GM18867 (cell line): Measurements from ENCODE around the gene UPK3A.

ENCODE experiments used
- ATAC-seq: cut with Tn5 transposase; IDR thresholded peaks from one replicate; pipeline ENCODE4 v1.9.1; 2021; ENCODE audit warnings: mild to moderate bottlenecking, moderate library complexity; ENCODE audit not compliant: unreplicated experiment

UPK3A gene

DNA sequence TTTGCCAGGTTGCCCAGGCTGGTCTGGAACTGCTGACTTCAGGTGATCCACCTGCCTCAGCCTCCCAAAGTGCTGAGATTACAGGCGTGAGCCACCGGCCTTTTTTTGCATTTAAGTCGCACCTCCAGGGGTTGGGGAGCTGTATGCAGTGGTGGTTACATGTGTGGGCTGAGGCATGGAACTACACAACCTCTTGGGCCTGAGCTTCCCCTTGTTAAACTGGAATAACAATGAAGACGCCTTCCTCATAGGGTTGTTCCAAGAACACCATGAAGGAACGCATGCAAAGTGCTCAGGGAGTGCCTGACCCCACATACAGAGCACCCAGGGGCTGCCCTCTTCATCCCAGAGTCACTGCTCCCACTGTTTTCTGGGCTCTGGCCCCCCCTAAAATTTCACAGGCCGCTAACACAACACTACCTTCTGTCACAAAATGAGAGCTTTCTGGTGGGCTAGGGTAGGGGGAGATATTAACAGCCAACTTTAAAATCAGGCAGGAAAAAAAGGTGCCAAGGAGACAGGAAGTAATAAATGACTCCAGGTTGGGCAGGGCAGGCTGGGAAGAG is 23.7 kb downstream of the UPK3A start:
- ATAC-seq = no peak

DNA sequence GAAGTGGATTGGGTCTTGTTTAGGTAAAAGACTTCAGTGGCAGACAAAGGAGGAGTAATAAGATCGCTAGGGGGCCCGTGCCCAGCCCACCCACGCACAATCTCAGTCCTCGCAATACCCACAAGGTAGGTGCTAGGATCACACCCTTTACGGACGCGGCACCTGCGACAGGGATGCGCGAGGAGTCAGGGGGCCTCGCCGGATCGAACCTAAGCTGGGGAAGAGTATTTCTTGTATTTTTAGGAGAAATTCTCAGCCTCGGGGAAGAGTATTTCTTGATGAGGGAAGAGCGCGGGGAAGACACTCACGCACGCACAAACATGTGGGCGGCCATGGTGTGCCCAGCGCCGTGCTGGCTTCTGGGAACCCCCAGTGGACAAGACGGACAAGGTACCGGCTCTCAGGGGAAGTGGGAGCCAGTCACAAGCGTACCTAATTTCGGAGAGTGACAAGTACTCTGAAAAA is 24.2 kb downstream of the UPK3A start:
- no peak for ATAC-seq

DNA sequence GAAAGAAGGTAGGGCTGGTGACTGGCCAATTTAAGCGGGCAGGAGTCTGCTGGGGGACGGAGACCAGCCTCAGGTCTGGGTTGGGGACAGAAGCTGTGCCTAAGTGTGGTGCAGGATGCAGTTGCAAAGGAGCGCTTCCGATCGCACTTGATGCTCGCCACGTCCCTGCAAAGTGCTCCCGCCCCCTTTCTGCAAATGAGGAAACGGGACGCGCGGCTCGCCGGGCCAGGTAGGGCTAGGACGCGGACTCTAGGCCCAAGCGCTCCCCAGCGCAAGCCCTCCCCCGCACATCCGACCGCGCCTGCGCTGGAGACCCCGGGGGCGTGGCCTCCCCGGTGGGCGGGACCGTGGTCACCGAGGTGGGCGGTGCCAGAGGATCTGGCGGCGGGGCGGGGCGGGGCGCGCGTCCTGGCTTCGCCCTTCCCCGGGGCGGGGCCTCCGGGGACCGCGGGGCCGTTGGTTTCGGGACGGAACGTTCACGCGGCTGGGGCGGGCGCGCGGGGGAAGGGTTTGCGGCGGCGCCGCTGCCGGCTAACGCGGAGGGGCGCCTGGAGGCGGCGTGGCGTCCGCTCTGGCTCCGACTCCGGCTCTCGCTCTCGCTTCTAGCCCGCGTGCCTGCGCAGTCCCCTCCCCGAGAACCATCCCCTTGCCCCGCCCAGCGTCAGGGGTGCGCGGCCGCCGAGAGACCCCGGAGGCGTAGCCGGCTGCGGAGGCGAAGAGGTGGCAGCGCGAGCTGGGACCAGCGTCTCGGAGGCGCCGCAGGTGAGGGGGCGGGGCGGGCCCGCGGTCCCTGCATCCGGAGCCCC is 24.9 kb downstream of the UPK3A start, which contains the start of gene FAM118A:
Gene FAM118A (plus strand): TSS at position 513 of the 806 bp plus-strand sequence. CDS start 12,446 bp downstream, outside the sequence.
- ATAC-seq = peak; percentile 82

DNA sequence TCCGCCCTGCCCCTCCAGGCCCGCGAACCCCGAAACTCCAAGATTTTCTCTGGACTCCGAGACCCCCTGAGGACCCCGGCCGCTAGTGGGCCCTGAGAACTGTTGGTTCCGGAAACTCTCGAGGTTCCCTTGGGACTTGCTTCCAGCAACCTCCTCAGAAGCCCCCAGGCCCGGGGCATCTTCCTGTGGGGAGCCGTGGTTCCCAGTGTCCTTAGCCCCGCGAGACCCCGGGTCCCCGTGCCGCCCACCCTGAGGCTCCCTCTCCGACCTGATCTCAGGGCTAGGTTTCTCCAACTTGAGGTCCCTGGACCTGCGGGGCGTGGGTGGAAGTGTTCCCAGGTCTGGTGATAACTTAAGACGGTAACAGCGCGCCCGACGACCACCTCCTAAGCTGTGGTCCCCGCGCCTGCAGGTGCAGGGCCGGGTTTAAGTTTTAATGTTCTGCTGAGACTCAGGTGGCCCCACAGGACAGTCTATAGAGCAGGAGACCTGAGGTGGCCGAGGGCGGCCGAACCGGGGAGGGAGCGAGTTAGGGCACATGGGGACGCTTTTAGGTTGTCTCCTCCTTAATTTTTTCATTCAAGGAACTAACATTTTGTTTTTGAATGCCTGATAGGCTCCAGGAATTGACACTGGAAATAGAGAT is 25.7 kb downstream of the UPK3A start:
- ATAC-seq = no peak

DNA sequence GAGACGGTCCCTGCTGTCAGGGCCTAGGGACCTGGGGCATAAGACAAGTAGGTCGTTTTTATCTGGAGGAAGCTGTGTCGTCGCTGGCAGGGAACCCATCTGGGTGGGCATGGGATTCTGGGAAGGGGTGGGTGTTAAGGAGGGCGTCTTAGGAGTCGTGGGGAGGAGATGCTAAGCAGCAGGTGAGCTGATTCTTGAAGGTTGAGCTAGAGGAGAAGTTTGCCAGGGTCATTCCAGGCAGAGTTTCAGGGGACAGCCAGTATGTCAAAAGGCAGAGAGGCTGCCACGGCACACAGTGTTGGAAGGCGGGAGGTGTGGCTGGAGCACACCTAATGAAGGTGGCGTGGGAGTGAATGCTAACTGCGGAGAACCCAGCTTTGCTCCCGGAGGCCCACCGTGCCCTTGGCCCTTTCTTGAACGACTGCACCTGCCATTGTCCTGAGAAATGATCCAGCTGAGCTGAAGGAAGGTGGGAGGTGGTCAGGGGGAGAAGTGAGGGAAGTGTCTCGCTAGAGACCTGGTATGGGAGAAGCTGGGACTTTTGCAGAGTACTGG is 26.3 kb downstream of the UPK3A start:
- no peak for ATAC-seq

GRCh38 chr22:45312415-45312814 is 27.7 kb downstream of the UPK3A start:
- ATAC-seq = no peak

GRCh38 chr22:45312856-45313255 is 28.1 kb downstream of the UPK3A start:
- ATAC-seq = no peak

GRCh38 chr22:45314054-45314721 is 29.4 kb downstream of the UPK3A start:
- ATAC-seq = no peak

GRCh38 chr22:45314786-45315185 is 30.0 kb downstream of the UPK3A start:
- ATAC-seq = no peak

GRCh38 chr22:45316796-45317526 is 32.2 kb downstream of the UPK3A start:
- no peak for ATAC-seq

GRCh38 chr22:45317551-45318167 is 32.9 kb downstream of the UPK3A start:
- ATAC-seq = no peak

- ATAC-seq = peak; percentile 50
These were observed 33.4 kb downstream of the UPK3A start for GRCh38 chr22:45318168-45318557.

DNA sequence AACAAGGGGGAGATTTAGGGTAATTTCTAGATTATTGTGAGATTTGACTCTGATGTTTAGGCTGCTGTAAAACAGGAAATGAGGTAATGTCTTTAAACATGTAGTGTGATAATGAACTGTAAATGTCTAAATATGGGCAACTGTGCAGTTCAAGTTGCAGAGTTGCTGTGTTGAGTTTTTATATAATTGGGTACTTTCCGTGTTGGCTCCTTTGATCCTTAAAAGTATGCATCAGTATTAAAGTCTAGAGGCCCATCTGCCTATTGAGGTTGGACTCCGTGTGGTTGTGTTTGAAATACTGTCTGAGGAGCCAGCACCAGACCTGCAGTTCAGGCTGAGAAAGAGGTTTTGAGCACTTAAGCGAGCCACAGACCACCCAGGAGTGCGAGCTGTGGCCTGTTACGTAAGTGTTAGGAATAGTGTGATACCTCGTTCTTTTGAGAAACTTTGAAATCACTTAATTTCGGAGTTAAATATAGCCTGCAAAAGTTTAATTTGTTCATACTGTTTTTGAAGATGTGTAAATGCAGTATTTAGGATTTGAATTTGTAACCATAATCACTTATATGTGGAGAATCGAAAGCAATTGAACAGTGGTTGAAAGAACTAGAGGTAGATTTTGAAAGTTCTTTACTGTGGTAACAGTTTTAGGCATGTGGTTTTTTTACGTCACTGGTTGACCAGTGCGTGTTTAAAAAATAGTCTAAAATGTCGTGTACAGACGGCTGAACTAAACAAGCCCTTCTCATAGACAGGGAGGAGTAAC is 34.0 kb downstream of the UPK3A start:
- ATAC-seq = peak; percentile 49

- peak; percentile 4 for ATAC-seq
These were observed 34.6 kb downstream of the UPK3A start for GRCh38 chr22:45319324-45319685.

DNA sequence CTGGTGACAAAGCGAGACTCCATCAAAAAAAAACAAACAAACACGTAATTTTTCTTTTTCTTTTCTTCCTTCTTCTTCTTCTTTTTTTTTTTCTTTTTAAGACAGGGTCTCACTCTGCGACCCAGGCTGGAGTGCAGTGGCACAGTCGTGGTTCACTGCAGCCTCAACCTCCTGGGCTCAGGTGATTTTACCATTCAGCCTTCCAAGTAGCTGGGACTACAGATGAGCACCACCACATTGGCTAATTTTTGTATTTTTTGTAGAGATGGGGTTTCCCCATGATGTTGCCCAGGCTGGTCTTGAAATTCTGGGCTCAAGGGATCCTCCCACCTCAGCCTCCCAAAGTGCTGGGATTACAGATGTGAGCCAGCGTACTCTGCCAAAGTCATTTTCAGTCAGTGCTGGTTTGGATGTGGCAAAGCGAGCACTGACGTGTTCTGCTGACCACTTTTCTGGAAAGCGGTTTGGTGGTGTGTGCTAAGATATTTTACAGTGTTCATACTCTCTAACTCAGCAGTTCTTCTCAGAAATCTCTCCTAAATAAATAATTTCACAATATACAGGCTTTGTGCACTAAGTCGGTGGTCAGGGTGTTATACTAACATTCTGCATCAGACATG is 35.7 kb downstream of the UPK3A start:
- no peak for ATAC-seq

- ATAC-seq = no peak
These were observed 37.1 kb downstream of the UPK3A start for GRCh38 chr22:45321827-45322226.

DNA sequence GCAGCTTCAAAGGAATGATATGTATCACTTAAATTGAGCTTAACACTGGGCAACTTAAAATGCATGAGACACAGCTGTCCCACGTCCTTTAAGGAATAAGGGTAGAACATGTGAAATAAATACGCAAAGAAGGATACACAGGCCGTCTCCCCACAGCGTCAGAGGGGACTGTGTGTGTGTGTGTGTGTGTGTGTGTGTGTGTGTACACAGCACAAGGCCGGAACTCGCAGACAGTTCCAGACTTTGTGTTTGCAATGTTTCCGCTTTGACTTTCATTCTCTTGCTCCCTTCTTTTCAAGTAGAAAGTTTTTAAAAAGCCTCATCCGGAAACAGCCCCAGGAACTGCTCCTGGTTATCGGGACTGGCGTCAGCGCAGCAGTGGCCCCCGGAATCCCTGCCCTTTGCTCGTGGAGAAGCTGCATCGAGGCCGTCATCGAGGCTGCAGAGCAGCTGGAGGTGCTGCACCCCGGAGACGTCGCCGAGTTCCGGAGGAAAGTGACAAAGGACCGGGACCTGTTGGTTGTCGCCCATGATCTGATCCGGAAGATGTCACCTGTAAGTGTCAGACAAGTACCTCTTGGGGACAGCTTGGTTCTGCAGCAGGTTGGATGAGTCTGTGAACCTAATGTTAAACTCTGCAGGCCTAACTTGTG is 38.2 kb downstream of the UPK3A start:
- no peak for ATAC-seq

- ATAC-seq = no peak
These were observed 38.9 kb downstream of the UPK3A start for GRCh38 chr22:45323695-45324094.
